HCT116 (cell line): ENCODE data around the gene ALKBH4. TPM values are rescaled to one million over a fixed set of nuclear protein-coding genes. Genes with fewer than 3 reads are reported as not detected.
"Not testable (repeated sequence)": the region's sequence is repeated elsewhere in the genome, so short reads cannot be mapped to it uniquely, and the experiment has no call there.

ENCODE experiments used
- ATAC-seq: fragments of 200-7000 bp; cut with Tn5 transposase; 2 replicates; pipeline ENCODE4 v1.9.1; 2020; ENCODE audit warnings: mild to moderate bottlenecking, moderate library complexity
- BruUV-seq: library from RNA; stranded (reverse); fragments of 400-500 nt; replicated peaks from 2 replicates; lab custom pipeline; 2021; lab: Mats Ljungman, UMichigan
- CTCF ChIA-PET: fragments of 300-600 bp; sonication (Branson Sonifier 250); formaldehyde crosslinking; loops from one replicate; lab custom pipeline; 2021; ENCODE audit warnings: antibody characterized with exemption; lab: Charles Lee
- POLR2A ChIA-PET: fragments of 300-600, 350-600 bp; sonication (Branson Sonifier 250); formaldehyde crosslinking; loops from one replicate; lab custom pipeline; 2021; ENCODE audit warnings: antibody characterized with exemption; lab: Charles Lee
- RAD21 ChIA-PET, 2 experiments: fragments of 300-600 bp; sonication (Branson Sonifier 250); formaldehyde crosslinking; loops; one replicate each; lab custom pipeline; 2023; ENCODE audit warnings: low total read pairs in 2 of 2; ENCODE audit not compliant: uncharacterized antibody in 2 of 2, unreplicated experiment in 2 of 2, low non-redundant PET in 1 of 2; lab: Charles Lee
- DNase-seq: peaks from one replicate; pipeline ENCODE4 v3.0.0-alpha.2; 2010; ENCODE audit warnings: low read depth, low spot score
- H2AFZ ChIP-seq: fragments of 200-600 bp; shearing (Covaris generic), sonication (generic); 2 replicates; pipeline ENCODE4 v1.6.1; 2017; ENCODE audit warnings: low read depth, mixed run types, mixed read lengths, antibody characterized with exemption, low read length; ENCODE audit not compliant: poor library complexity, severe bottlenecking
- H3K27ac ChIP-seq: 2 replicates; pipeline ENCODE4 v1.5.1; 2012; ENCODE audit warnings: low read depth, low read length
- H3K27me3 ChIP-seq: fragments of 200-600 bp; sonication (generic); 2 replicates; pipeline ENCODE4 v1.6.1; 2016; ENCODE audit warnings: mixed run types, low read length, mixed read lengths; ENCODE audit not compliant: insufficient read depth
- H3K36me3 ChIP-seq, 2 experiments: fragments of 200-500 bp in 1 of 2; fragments of 200-600 bp in 1 of 2; sonication (Bioruptor generic) in 1 of 2; sonication (generic) in 1 of 2; 2 replicates each; pipeline versions ENCODE4 v1.5.1 to v1.6.1; 2014 to 2016; ENCODE audit warnings: low read length in 2 of 2, inconsistent platforms in 1 of 2, mixed read lengths in 1 of 2, mixed run types in 1 of 2; ENCODE audit not compliant: insufficient read depth in 2 of 2, control insufficient read depth in 1 of 2
- H3K4me1 ChIP-seq, 2 experiments: fragments of 200-600 bp in 1 of 2; sonication (generic) in 1 of 2; 2 replicates each; pipeline versions ENCODE4 v1.5.1 to v1.6.1; 2012 to 2017; ENCODE audit warnings: low read length in 2 of 2, inconsistent platforms in 1 of 2, mild to moderate bottlenecking in 1 of 2, mixed read lengths in 1 of 2, mixed run types in 1 of 2, moderate library complexity in 1 of 2; ENCODE audit not compliant: insufficient read depth in 2 of 2, control insufficient read depth in 1 of 2
- H3K4me2 ChIP-seq: fragments of 200-600 bp; sonication (generic); 2 replicates; pipeline ENCODE4 v1.6.1; 2017; ENCODE audit warnings: mixed run types, low read length, mixed read lengths
- H3K4me3 ChIP-seq, 2 experiments: fragments of 200-600 bp in 1 of 2; sonication (generic) in 1 of 2; replicated peaks in 1 of 2; 2 replicates each; pipeline ENCODE4 v1.5.1; 2011 to 2016; ENCODE audit warnings: low read length in 2 of 2, control low read depth in 1 of 2, low read depth in 1 of 2, mild to moderate bottlenecking in 1 of 2, mixed read lengths in 1 of 2, mixed run types in 1 of 2
- H3K79me2 ChIP-seq: fragments of 200-600 bp; sonication (generic); 2 replicates; pipeline ENCODE4 v1.6.1; 2017; ENCODE audit warnings: mild to moderate bottlenecking, mixed run types, low read length, moderate library complexity, mixed read lengths; ENCODE audit not compliant: insufficient read depth
- H3K9ac ChIP-seq: fragments of 200-600 bp; sonication (generic); 2 replicates; pipeline ENCODE4 v1.6.1; 2016; ENCODE audit warnings: low read length, mixed read lengths
- H3K9me2 ChIP-seq: fragments of 200-600 bp; sonication (generic), shearing (Covaris generic); 2 replicates; pipeline ENCODE4 v1.6.1; 2017; ENCODE audit warnings: mixed run types, mild to moderate bottlenecking, moderate library complexity; ENCODE audit not compliant: insufficient read depth
- H3K9me3 ChIP-seq, 2 experiments: fragments of 200-500 bp in 1 of 2; fragments of 200-600 bp in 1 of 2; sonication (Bioruptor generic) in 1 of 2; sonication (generic) in 1 of 2; 2 replicates each; pipeline ENCODE4 v1.6.1; 2014 to 2017; ENCODE audit warnings: low read length in 2 of 2, mixed read lengths in 2 of 2, inconsistent platforms in 1 of 2, low read depth in 1 of 2, mild to moderate bottlenecking in 1 of 2, mixed run types in 1 of 2, moderate library complexity in 1 of 2; ENCODE audit not compliant: control insufficient read depth in 1 of 2, insufficient read depth in 1 of 2
- H4K20me1 ChIP-seq: fragments of 200-600 bp; sonication (generic), shearing (Covaris generic); 2 replicates; pipeline ENCODE4 v1.6.1; 2017; ENCODE audit warnings: mixed run types, mild to moderate bottlenecking, moderate library complexity; ENCODE audit not compliant: insufficient read depth
- ATF3 ChIP-seq: IDR thresholded peaks from 2 replicates; pipeline ENCODE4 v1.6.1; 2012
- CTCF ChIP-seq, 3 experiments: fragments of 200-600 bp in 1 of 3; sonication (generic) in 1 of 3; IDR thresholded peaks in 2 of 3; conservative IDR thresholded peaks in 1 of 3; 2 replicates each; pipeline ENCODE4 v1.5.1; 2012 to 2017; ENCODE audit warnings: low read depth in 2 of 3, low read length in 2 of 3, antibody characterized with exemption in 1 of 3, borderline replicate concordance in 1 of 3, control low read depth in 1 of 3, mild to moderate bottlenecking in 1 of 3, mixed read lengths in 1 of 3, mixed run types in 1 of 3, moderate library complexity in 1 of 3; ENCODE audit not compliant: insufficient read depth in 1 of 3
- EZH2 ChIP-seq: fragments of 200-600 bp; sonication (generic); IDR thresholded peaks from 2 replicates; pipeline ENCODE4 v1.6.1; 2017; ENCODE audit warnings: antibody characterized with exemption, mixed run types
- JUND ChIP-seq: IDR thresholded peaks from 2 replicates; pipeline ENCODE4 v1.6.1; 2012
- POLR2AphosphoS5 ChIP-seq: IDR thresholded peaks from 2 replicates; pipeline ENCODE4 v1.6.1; 2011; ENCODE audit warnings: mild to moderate bottlenecking, low read depth, low read length, moderate library complexity
- SP1 ChIP-seq: IDR thresholded peaks from 2 replicates; pipeline ENCODE4 v1.6.1; 2012; ENCODE audit warnings: low read depth
- intact Hi-C: fragments of 100-400 bp; cut with micrococcal nuclease; formaldehyde crosslinking; loops from 2 replicates; pipeline ENCODE4 v1.10.0; 2022
- total RNA-seq: library from RNA; stranded (reverse); gene quantifications from one replicate; pipeline ENCODE4 v1.2.1, GENCODE V29; 2021; ENCODE audit not compliant: unreplicated experiment

The ALKBH4 gene
- total RNA-seq, 1 experiment from 2014 or later: 14.9 TPM

- 0 out of 6 replicates have a peak, but pooled peaks of 1 of the 3 experiments have one; percentile 12 for TF ChIP-seq CTCF (IDR thresholded peaks at IDR 0.05 in 2 of 3, conservative IDR thresholded peaks at IDR 0.05 in 1 of 3; ENCODE audit: borderline replicate concordance in 1 of 3, insufficient read depth in 1 of 3, low read depth in 2 of 3, low read length in 2 of 3)
- no peak for TF ChIP-seq JUND
- no peak for TF ChIP-seq ATF3
- no peak for TF ChIP-seq SP1
- TF ChIP-seq EZH2: no peak
- TF ChIP-seq POLR2AphosphoS5: peak; percentile 95
- TF ChIP-seq, all 23 proteins: peak for 10
Measured at GRCh38 chr7:102464577-102465280, at the start of gene ALKBH4, which contains the start of gene LRWD1 (continued).

- ATAC-seq, H3K4me1 ChIP-seq, DNase-seq, H3K9ac ChIP-seq, H3K27me3 ChIP-seq, RAD21 ChIA-PET, H3K9me3 ChIP-seq, intact Hi-C loops, H3K9me2 ChIP-seq, H3K79me2 ChIP-seq, H2AFZ ChIP-seq, POLR2A ChIA-PET, CTCF ChIA-PET, H3K36me3 ChIP-seq, BruUV-seq, H4K20me1 ChIP-seq, H3K27ac ChIP-seq: not testable (repeated sequence)
- Histone ChIP-seq H3K4me2 (peak overlapping the region; percentile 25), H3K4me3 (peak overlapping the region in 1 of 2 experiments; percentile 9; a peak in 1 of 4 replicates)
Measured at GRCh38 chr7:102512642-102513221, 48.1 kb upstream of the ALKBH4 start.

GRCh38 chr7:102511860-102512522 lies 47.3 kb upstream of the ALKBH4 start:
- peak; percentile 88 for ATAC-seq
- H3K4me3 ChIP-seq, H2AFZ ChIP-seq, RAD21 ChIA-PET, POLR2A ChIA-PET, BruUV-seq, DNase-seq, H3K9ac ChIP-seq, H3K9me3 ChIP-seq, CTCF ChIA-PET, H3K79me2 ChIP-seq, H3K4me1 ChIP-seq, H3K27ac ChIP-seq, intact Hi-C loops, H3K36me3 ChIP-seq, H4K20me1 ChIP-seq, H3K9me2 ChIP-seq, H3K27me3 ChIP-seq: not testable (repeated sequence)
- peak overlapping the region; percentile 25; the same call in 1 of the 2 replicates for H3K4me2 ChIP-seq

GRCh38 chr7:102510575-102510974 lies 45.9 kb upstream of the ALKBH4 start:
- H3K27me3 ChIP-seq, ATAC-seq, intact Hi-C loops, H3K9ac ChIP-seq, DNase-seq, H3K9me3 ChIP-seq, H3K4me1 ChIP-seq, H2AFZ ChIP-seq, H3K4me2 ChIP-seq, H3K9me2 ChIP-seq, H3K36me3 ChIP-seq, BruUV-seq, H3K27ac ChIP-seq, H3K79me2 ChIP-seq, H4K20me1 ChIP-seq, POLR2A ChIA-PET, H3K4me3 ChIP-seq, CTCF ChIA-PET, RAD21 ChIA-PET: not testable (repeated sequence)
